GM19099 (cell line): ENCODE results near the gene GNA12.

Experiments
- POLR2A ChIP-seq: IDR thresholded peaks from 3 replicates; pipeline ENCODE4 v1.6.1; 2011; ENCODE audit warnings: low read depth; ENCODE audit not compliant: insufficient read length; ENCODE audit errors: extremely low read depth

Gene GNA12

GRCh38 chr7:2796358-2797352 lies 47.5 kb downstream of the GNA12 start:
- no peak for TF ChIP-seq POLR2A

GRCh38 chr7:2795906-2796305 lies 48.2 kb downstream of the GNA12 start:
- TF ChIP-seq POLR2A: no peak

- TF ChIP-seq POLR2A: no peak
These were observed 49.1 kb downstream of the GNA12 start for GRCh38 chr7:2794836-2795636.

- TF ChIP-seq POLR2A: no peak
These were observed 51.1 kb downstream of the GNA12 start for GRCh38 chr7:2792856-2793487.

- TF ChIP-seq POLR2A: no peak
These were observed 51.9 kb downstream of the GNA12 start for GRCh38 chr7:2792235-2792634.

- TF ChIP-seq POLR2A: no peak
These were observed 52.7 kb downstream of the GNA12 start for GRCh38 chr7:2791390-2791789.

- TF ChIP-seq POLR2A: no peak
These were observed 56.7 kb downstream of the GNA12 start for GRCh38 chr7:2787251-2787951.

- TF ChIP-seq POLR2A: no peak
These were observed 57.4 kb downstream of the GNA12 start for GRCh38 chr7:2786607-2787116.

- TF ChIP-seq POLR2A: no peak
These were observed 59.0 kb downstream of the GNA12 start for GRCh38 chr7:2785071-2785500.

- TF ChIP-seq POLR2A: no peak
These were observed 61.5 kb downstream of the GNA12 start for GRCh38 chr7:2782565-2782964.

GRCh38 chr7:2782121-2782520 lies 62.0 kb downstream of the GNA12 start:
- no peak for TF ChIP-seq POLR2A

GRCh38 chr7:2781636-2782035 lies 62.5 kb downstream of the GNA12 start:
- no peak for TF ChIP-seq POLR2A

- no peak for TF ChIP-seq POLR2A
These were observed 65.1 kb downstream of the GNA12 start for GRCh38 chr7:2779051-2779450.

- TF ChIP-seq POLR2A: no peak
These were observed 66.1 kb downstream of the GNA12 start for GRCh38 chr7:2777898-2778535.
